ENCODE results near the gene SCAMP3.
"Not testable (repeated sequence)": the region's sequence is repeated elsewhere in the genome, so short reads cannot be mapped to it uniquely, and the experiment has no call there.

SCAMP3 gene

GRCh38 chr1:155226910-155227260 is 35.3 kb downstream of the SCAMP3 start:
- no peak for DNase-seq

- DNase-seq, result peak; percentile 86
Observed at GRCh38 chr1:155226188-155226909, 35.8 kb downstream of the SCAMP3 start.

- not testable (repeated sequence) for DNase-seq
Observed at GRCh38 chr1:155225404-155225759, 36.8 kb downstream of the SCAMP3 start.

GRCh38 chr1:155223047-155223446 is 39.1 kb downstream of the SCAMP3 start:
- DNase-seq, result peak in 1 of 2 donors; percentile 13

GRCh38 chr1:155220211-155220965 is 41.8 kb downstream of the SCAMP3 start:
- DNase-seq, result not testable (repeated sequence)

GRCh38 chr1:155219592-155220031 is 42.5 kb downstream of the SCAMP3 start:
- DNase-seq, result peak; percentile 47 to 61

GRCh38 chr1:155218854-155219591 is 43.1 kb downstream of the SCAMP3 start:
- peak; percentile 29 to 45 for DNase-seq

- peak; percentile 6 to 50 for DNase-seq
Observed at GRCh38 chr1:155214702-155215101, 47.5 kb downstream of the SCAMP3 start.

- not testable (repeated sequence) for DNase-seq
Observed at GRCh38 chr1:155212051-155212440, 50.1 kb downstream of the SCAMP3 start.

- not testable (repeated sequence) for DNase-seq
Observed at GRCh38 chr1:155211381-155212050, 50.6 kb downstream of the SCAMP3 start.

- peak in 1 of 2 donors; percentile 43 for DNase-seq
Observed at GRCh38 chr1:155210314-155211104, 51.7 kb downstream of the SCAMP3 start.

- DNase-seq, result no peak
Observed at GRCh38 chr1:155209312-155209721, 52.8 kb downstream of the SCAMP3 start.

- peak; percentile 94 to 96 for DNase-seq
Observed at GRCh38 chr1:155208541-155209311, 53.4 kb downstream of the SCAMP3 start, which contains the start of gene MTX1. MTX1 (plus strand) TSS chr1:155208695; CDS start chr1:155208805, 110 bp downstream.

- DNase-seq, result no peak
Observed at GRCh38 chr1:155207806-155208540, 54.2 kb downstream of the SCAMP3 start, which contains the start of gene THBS3. THBS3 (minus strand) TSS chr1:155207897; CDS start chr1:155207876, 21 bp downstream.

GRCh38 chr1:155206891-155207805 is 55.0 kb downstream of the SCAMP3 start:
- peak; percentile 90 to 93 for DNase-seq

All from CD4-positive, alpha-beta T cell treated with Interleukin-1 beta for 1 hour (primary cell).